GM08714 (cell line): ENCODE results near the gene PSMD9.

Source experiments
- H3K4me3 ChIP-seq: fragments of 200-500 bp; sonication (Bioruptor generic); 2 replicates; pipeline ENCODE4 v1.5.1; 2014; ENCODE audit warnings: mild to moderate bottlenecking, low read length, inconsistent platforms
- ZNF274 ChIP-seq: IDR thresholded peaks from 2 replicates; pipeline ENCODE4 v1.6.1; 2012; ENCODE audit warnings: mild to moderate bottlenecking, low read depth, low read length

Gene PSMD9

GRCh38 chr12:121946313-121947025 lies 57.9 kb downstream of the PSMD9 start:
- no peak for TF ChIP-seq ZNF274
- no peak overlapping the region for H3K4me3 ChIP-seq

- no peak overlapping the region for H3K4me3 ChIP-seq
- no peak for TF ChIP-seq ZNF274
These were observed 59.4 kb downstream of the PSMD9 start for GRCh38 chr12:121947981-121948380.

- no peak overlapping the region for H3K4me3 ChIP-seq
These were observed 61.2 kb downstream of the PSMD9 start for GRCh38 chr12:121949648-121950397.

GRCh38 chr12:121953117-121953692 lies 64.6 kb downstream of the PSMD9 start:
- H3K4me3 ChIP-seq: no peak overlapping the region

More at GRCh38 chr12:121949648-121950397, 61.2 kb downstream of the PSMD9 start:
- TF ChIP-seq ZNF274: no peak

GRCh38 chr12:121953695-121954094 lies 65.1 kb downstream of the PSMD9 start:
- no peak overlapping the region for H3K4me3 ChIP-seq
- TF ChIP-seq ZNF274: no peak

More at GRCh38 chr12:121953117-121953692, 64.6 kb downstream of the PSMD9 start:
- TF ChIP-seq ZNF274: no peak

GRCh38 chr12:121955258-121956237 lies 67.0 kb downstream of the PSMD9 start:
- no peak for TF ChIP-seq ZNF274

GRCh38 chr12:121957861-121958515 lies 69.4 kb downstream of the PSMD9 start:
- no peak overlapping the region for H3K4me3 ChIP-seq
- no peak for TF ChIP-seq ZNF274

More at GRCh38 chr12:121955258-121956237, 67.0 kb downstream of the PSMD9 start:
- no peak overlapping the region for H3K4me3 ChIP-seq

- H3K4me3 ChIP-seq: no peak overlapping the region
- TF ChIP-seq ZNF274: no peak
These were observed 70.1 kb downstream of the PSMD9 start for GRCh38 chr12:121958541-121959240.

- TF ChIP-seq ZNF274: no peak
- no peak overlapping the region for H3K4me3 ChIP-seq
These were observed 72.0 kb downstream of the PSMD9 start for GRCh38 chr12:121960541-121960940.

- H3K4me3 ChIP-seq: no peak overlapping the region
These were observed 72.7 kb downstream of the PSMD9 start for GRCh38 chr12:121961195-121961879.

GRCh38 chr12:121963341-121964018 lies 74.9 kb downstream of the PSMD9 start:
- no peak for TF ChIP-seq ZNF274
- H3K4me3 ChIP-seq: no peak overlapping the region

More at GRCh38 chr12:121961195-121961879, 72.7 kb downstream of the PSMD9 start:
- no peak for TF ChIP-seq ZNF274
